HL-60 (cell line): ENCODE results near the gene YIPF5.

Experiments used
- POLR2AphosphoS5 ChIP-seq: IDR thresholded peaks from 2 replicates; pipeline ENCODE4 v1.6.1; 2012; ENCODE audit warnings: low read depth
- TF ChIP-seq, protein P1 (sequence below): IDR thresholded peaks from one replicate; pipeline ENCODE4 v1.5.1; 2011; ENCODE audit warnings: low read length, control low read depth, inconsistent platforms; ENCODE audit not compliant: insufficient read depth
- TF ChIP-seq, protein P2 (sequence below): IDR thresholded peaks from 2 replicates; pipeline ENCODE4 v1.6.1; 2012; ENCODE audit warnings: low read depth; ENCODE audit not compliant: insufficient replicate concordance

DNA sequence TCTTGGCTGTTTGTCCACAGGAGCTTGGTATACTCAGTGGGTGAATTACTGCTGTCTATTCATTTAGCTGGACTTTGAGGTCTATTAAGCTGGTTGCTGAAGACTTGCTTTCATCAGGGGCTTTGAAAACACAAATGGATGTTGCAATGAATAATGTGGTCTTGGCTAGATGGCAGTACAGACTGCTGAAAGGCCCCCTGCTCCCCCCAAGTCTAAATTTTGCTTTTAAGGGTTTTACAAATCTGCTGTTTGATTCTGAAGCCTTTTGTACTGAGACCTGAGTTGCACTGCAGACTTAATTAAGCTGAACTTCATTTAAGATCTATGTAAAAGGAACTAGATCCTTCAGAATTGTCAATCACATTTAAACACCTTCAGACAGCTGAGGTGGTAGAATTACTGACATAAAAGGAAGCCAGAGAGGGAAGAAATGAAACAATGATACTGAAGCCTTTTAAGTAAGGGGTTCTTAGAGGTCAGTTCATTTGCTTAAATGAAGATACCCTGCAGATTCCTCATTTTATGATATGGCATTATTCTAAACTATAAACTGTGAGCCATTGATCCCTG, 37.5 kb upstream of the YIPF5 start:
- TF ChIP-seq, protein P1, sequence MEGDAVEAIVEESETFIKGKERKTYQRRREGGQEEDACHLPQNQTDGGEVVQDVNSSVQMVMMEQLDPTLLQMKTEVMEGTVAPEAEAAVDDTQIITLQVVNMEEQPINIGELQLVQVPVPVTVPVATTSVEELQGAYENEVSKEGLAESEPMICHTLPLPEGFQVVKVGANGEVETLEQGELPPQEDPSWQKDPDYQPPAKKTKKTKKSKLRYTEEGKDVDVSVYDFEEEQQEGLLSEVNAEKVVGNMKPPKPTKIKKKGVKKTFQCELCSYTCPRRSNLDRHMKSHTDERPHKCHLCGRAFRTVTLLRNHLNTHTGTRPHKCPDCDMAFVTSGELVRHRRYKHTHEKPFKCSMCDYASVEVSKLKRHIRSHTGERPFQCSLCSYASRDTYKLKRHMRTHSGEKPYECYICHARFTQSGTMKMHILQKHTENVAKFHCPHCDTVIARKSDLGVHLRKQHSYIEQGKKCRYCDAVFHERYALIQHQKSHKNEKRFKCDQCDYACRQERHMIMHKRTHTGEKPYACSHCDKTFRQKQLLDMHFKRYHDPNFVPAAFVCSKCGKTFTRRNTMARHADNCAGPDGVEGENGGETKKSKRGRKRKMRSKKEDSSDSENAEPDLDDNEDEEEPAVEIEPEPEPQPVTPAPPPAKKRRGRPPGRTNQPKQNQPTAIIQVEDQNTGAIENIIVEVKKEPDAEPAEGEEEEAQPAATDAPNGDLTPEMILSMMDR: no peak
- TF ChIP-seq, protein P2, sequence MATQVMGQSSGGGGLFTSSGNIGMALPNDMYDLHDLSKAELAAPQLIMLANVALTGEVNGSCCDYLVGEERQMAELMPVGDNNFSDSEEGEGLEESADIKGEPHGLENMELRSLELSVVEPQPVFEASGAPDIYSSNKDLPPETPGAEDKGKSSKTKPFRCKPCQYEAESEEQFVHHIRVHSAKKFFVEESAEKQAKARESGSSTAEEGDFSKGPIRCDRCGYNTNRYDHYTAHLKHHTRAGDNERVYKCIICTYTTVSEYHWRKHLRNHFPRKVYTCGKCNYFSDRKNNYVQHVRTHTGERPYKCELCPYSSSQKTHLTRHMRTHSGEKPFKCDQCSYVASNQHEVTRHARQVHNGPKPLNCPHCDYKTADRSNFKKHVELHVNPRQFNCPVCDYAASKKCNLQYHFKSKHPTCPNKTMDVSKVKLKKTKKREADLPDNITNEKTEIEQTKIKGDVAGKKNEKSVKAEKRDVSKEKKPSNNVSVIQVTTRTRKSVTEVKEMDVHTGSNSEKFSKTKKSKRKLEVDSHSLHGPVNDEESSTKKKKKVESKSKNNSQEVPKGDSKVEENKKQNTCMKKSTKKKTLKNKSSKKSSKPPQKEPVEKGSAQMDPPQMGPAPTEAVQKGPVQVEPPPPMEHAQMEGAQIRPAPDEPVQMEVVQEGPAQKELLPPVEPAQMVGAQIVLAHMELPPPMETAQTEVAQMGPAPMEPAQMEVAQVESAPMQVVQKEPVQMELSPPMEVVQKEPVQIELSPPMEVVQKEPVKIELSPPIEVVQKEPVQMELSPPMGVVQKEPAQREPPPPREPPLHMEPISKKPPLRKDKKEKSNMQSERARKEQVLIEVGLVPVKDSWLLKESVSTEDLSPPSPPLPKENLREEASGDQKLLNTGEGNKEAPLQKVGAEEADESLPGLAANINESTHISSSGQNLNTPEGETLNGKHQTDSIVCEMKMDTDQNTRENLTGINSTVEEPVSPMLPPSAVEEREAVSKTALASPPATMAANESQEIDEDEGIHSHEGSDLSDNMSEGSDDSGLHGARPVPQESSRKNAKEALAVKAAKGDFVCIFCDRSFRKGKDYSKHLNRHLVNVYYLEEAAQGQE: no peak
- TF ChIP-seq POLR2AphosphoS5: no peak
